Suprapubic skin (tissue), 4 donors: ENCODE measurements around the gene RPS3. TPM values are rescaled to one million over a fixed set of nuclear protein-coding genes. Genes with fewer than 3 reads are reported as not detected.

Source experiments
- DNase-seq, 2 donors: peaks; one replicate each; pipeline ENCODE4 v3.0.0-alpha.2; 2019; ENCODE audit warnings: low spot score in 2 of 2
- H3K27ac ChIP-seq: fragments of 200-600 bp; sonication (generic); one replicate; pipeline ENCODE4 v1.5.1; 2019
- H3K27me3 ChIP-seq: fragments of 200-600 bp; sonication (generic); one replicate; pipeline ENCODE4 v1.5.1; 2019
- H3K36me3 ChIP-seq: fragments of 200-600 bp; sonication (generic); one replicate; pipeline ENCODE4 v1.5.1; 2019
- H3K4me1 ChIP-seq: fragments of 200-600 bp; sonication (generic); one replicate; pipeline ENCODE4 v1.5.1; 2019
- H3K4me3 ChIP-seq: fragments of 200-600 bp; sonication (generic); one replicate; pipeline ENCODE4 v1.5.1; 2019; ENCODE audit warnings: mild to moderate bottlenecking
- H3K9me3 ChIP-seq: fragments of 200-600 bp; sonication (generic); one replicate; pipeline ENCODE4 v1.5.1; 2019
- EP300 ChIP-seq: sonication (generic); formaldehyde crosslinking; IDR thresholded peaks from one replicate; pipeline ENCODE4 v1.6.1; 2017; ENCODE audit warnings: antibody characterized with exemption
- POLR2A ChIP-seq, 2 donors: fragments of 450-650 bp; IDR thresholded peaks; one replicate each; pipeline ENCODE4 v1.6.1; 2017; ENCODE audit warnings: antibody characterized with exemption in 2 of 2, mild to moderate bottlenecking in 2 of 2, moderate library complexity in 2 of 2
- POLR2AphosphoS5 ChIP-seq, 3 donors: sonication (generic); formaldehyde crosslinking; IDR thresholded peaks; one replicate each; pipeline ENCODE4 v1.6.1; 2017; ENCODE audit warnings: antibody characterized with exemption in 3 of 3
- WGBS: methylation state at CpG from one replicate; pipeline ENCODE4 v1.1.5; 2018; 5-methylcytosine and 5-hydroxymethylcytosine counted together
- total RNA-seq, 4 donors: library from RNA; depleted of rRNA; stranded (reverse); fragments of >200 nt; gene quantifications; one replicate each; pipeline ENCODE4 v1.1.0, GENCODE V29; 2016
- TF ChIP-seq, protein P1 (sequence below), 2 donors: fragments of 200-600 bp in 1 of 2; fragments of 450-650 bp in 1 of 2; sonication (generic) in 1 of 2; IDR thresholded peaks; one replicate each; pipeline ENCODE4 v1.5.1; 2016 to 2019; ENCODE audit warnings: antibody characterized with exemption in 2 of 2, mild to moderate bottlenecking in 1 of 2, moderate library complexity in 1 of 2

The RPS3 gene
- total RNA-seq, 4 donors from 2014 or later: 851 to 2,162 (median 1,899) TPM

DNA sequence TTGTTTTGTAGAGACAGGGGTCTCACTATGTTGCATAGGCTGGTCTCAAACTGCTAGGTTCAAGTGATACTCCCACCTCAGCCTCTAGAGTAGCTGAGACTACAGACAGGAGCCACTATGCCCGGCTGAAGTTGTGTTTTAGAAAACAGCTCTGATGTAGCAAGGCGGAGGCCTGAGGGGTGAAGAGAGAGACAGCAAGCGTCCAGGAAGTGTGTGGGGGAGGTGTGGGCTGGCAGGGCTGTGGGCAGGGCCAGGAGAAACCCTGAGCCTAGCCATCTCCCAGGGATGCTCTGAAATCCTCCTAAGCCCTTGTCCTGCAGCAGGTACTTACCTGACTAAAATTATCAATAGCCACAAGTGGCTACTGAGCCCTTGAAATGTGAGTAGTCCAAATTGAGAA lies 16.1 kb upstream of the RPS3 start:
- Histone ChIP-seq H3K27ac (no peak overlapping the region), H3K4me1 (peaks cover 17% of the 10 kb centered on the region), H3K36me3 (no peaks in the 10 kb centered on the region), H3K27me3 (no peaks in the 10 kb centered on the region), H3K4me3 (no peak overlapping the region), H3K9me3 (no peaks in the 10 kb centered on the region)
- TF ChIP-seq POLR2A (IDR thresholded peaks at IDR 0.05) (no peak), POLR2AphosphoS5 (IDR thresholded peaks at IDR 0.05) (no peak), EP300 (no peak)
- TF ChIP-seq, protein P1, sequence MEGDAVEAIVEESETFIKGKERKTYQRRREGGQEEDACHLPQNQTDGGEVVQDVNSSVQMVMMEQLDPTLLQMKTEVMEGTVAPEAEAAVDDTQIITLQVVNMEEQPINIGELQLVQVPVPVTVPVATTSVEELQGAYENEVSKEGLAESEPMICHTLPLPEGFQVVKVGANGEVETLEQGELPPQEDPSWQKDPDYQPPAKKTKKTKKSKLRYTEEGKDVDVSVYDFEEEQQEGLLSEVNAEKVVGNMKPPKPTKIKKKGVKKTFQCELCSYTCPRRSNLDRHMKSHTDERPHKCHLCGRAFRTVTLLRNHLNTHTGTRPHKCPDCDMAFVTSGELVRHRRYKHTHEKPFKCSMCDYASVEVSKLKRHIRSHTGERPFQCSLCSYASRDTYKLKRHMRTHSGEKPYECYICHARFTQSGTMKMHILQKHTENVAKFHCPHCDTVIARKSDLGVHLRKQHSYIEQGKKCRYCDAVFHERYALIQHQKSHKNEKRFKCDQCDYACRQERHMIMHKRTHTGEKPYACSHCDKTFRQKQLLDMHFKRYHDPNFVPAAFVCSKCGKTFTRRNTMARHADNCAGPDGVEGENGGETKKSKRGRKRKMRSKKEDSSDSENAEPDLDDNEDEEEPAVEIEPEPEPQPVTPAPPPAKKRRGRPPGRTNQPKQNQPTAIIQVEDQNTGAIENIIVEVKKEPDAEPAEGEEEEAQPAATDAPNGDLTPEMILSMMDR (IDR thresholded peaks at IDR 0.05): no peak
- 64% methylated on average over 3 of the region's 3 CpGs for WGBS
- no peak for DNase-seq

DNA sequence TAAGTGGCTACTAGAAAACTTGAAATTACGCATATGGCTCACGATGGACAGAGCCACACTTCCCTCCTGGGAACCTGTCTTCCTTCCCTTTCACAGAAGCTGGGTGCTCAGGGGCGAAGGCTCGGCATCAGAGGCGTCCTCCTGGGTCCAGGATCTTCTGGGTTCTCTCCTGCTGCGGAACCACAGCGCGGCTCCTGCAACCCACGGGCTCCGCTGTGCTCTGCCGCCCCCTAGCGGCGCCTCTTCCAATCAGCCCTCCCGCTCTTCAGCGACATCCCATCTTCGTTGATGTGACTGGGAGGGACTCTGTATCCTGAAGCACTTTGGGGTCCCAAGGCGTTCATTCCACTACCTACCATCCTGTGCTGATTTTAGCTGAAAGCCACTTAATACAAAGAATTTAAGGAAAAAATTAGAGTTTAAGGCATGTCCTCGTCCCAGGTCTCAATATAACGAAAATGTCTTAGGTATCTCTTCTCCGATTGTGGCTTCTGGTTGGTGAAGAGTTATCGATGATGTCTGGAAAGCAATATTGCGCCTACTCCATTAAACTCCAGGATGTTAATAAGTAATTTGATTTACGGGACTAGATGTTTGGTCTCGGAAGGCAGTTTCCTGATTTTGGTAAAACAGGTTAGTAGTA lies 14.8 kb upstream of the RPS3 start:
- peaks cover 22% of the 10 kb centered on the region for H3K4me1 ChIP-seq
- WGBS: 22% methylated on average over 24 of the region's 24 CpGs
- TF ChIP-seq, protein P1 (IDR thresholded peaks at IDR 0.05): peak; percentile 90 to 94
- no peak for TF ChIP-seq POLR2AphosphoS5 (IDR thresholded peaks at IDR 0.05)
- no peaks in the 10 kb centered on the region for H3K36me3 ChIP-seq
- no peak overlapping the region for H3K27ac ChIP-seq
- H3K4me3 ChIP-seq: no peak overlapping the region
- no peaks in the 10 kb centered on the region for H3K27me3 ChIP-seq
- no peaks in the 10 kb centered on the region for H3K9me3 ChIP-seq
- peak in 1 of 2 donors; percentile 83 for DNase-seq

DNA sequence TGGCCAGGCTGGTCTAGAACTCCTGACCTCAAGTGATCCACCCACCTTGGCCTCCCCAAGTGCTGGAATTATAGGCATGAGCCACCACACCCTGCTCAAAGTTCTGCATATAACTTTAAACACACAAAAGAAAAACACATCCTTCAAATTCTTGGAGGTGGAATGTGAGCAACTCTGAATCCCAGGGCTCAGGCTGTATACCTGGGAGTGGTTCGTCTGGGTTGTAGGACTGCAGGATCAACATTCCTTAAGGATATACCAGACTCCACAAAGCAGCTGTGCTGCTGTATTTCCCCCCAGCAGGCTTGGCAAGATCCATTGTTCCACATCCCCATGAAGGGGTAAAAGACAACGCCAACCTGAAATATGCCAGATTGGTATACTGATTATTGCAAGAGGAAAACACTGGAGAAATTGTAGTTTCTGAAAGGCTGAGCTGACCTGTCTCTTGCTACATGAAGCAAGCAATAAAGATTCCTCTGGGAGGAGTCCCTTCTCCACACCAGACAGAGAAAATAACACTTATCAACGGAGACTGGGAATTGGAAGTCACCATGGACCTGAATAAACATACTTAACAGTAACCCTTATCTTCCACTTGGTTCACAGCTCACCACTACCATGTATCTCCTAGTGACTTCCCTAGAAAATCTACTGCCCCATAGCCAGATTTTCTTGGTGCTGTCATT lies 12.2 kb upstream of the RPS3 start:
- WGBS: 39% methylated on average over 3 of the region's 3 CpGs
- no peak overlapping the region for H3K27ac ChIP-seq
- no peak for TF ChIP-seq EP300
- no peak for TF ChIP-seq POLR2AphosphoS5 (IDR thresholded peaks at IDR 0.05)
- no peak for TF ChIP-seq POLR2A (IDR thresholded peaks at IDR 0.05)
- TF ChIP-seq, protein P1 (IDR thresholded peaks at IDR 0.05): no peak

DNA sequence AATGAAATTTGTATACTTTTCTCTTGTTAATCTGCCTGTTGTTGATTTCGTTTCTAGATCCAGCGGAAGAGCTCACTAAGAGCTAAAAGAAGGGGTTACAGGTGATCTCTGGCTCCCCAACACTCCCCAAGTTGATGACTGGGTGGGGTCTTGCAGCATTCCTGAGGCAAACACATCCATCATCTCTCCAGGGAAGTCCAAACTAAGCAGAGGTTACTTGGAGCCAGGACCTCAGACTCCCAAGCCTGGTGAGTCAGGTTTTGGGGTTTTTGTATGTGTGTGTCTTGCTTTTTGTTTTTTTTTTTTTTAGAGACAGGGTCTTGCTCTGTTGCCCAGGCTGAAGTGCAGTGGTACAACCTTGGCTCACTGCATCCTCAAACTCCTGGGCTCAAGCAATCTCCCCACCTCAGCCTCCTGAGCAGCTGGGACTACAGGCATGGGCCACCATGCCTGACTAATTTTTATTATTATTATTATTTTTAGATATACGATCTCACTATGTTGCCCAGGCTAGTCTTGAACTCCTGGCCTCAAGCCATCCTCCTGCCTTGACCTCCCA lies 11.5 kb upstream of the RPS3 start:
- peaks cover 9% of the 10 kb centered on the region for H3K4me1 ChIP-seq
- H3K4me3 ChIP-seq: no peak overlapping the region
- H3K9me3 ChIP-seq: no peaks in the 10 kb centered on the region
- H3K36me3 ChIP-seq: no peaks in the 10 kb centered on the region
- TF ChIP-seq POLR2A (IDR thresholded peaks at IDR 0.05) (no peak), EP300 (no peak), POLR2AphosphoS5 (IDR thresholded peaks at IDR 0.05) (no peak)
- TF ChIP-seq, protein P1 (IDR thresholded peaks at IDR 0.05): no peak
- DNase-seq: no peak
- no peak overlapping the region for H3K27ac ChIP-seq
- WGBS: 67% methylated on average over 3 of the region's 3 CpGs
- no peaks in the 10 kb centered on the region for H3K27me3 ChIP-seq

More for the DNA sequence above, 12.2 kb upstream of the RPS3 start:
- Histone ChIP-seq H3K27me3 (no peaks in the 10 kb centered on the region), H3K4me3 (no peak overlapping the region), H3K9me3 (no peaks in the 10 kb centered on the region), H3K4me1 (peaks cover 9% of the 10 kb centered on the region), H3K36me3 (no peaks in the 10 kb centered on the region)
- no peak for DNase-seq
